Peyer's patch (tissue), 4 donors: ENCODE data around the gene B4GALT3. TPM values are rescaled to one million over a fixed set of nuclear protein-coding genes. Genes with fewer than 3 reads are reported as not detected.

Experiments
- DNase-seq, 3 donors: peaks; one replicate each; pipeline ENCODE4 v3.0.0-alpha.2; 2017 to 2019
- H3K27ac ChIP-seq, 4 donors: fragments of 200-600 bp; sonication (generic); one replicate each; pipeline ENCODE4 v1.5.1; 2016 to 2019
- H3K27me3 ChIP-seq, 2 donors: fragments of 200-600 bp; sonication (generic); one replicate each; pipeline ENCODE4 v1.5.1; 2019
- H3K36me3 ChIP-seq, 3 donors: fragments of 200-600 bp; sonication (generic); one replicate each; pipeline ENCODE4 v1.5.1; 2016 to 2019
- H3K4me1 ChIP-seq, 4 donors: fragments of 200-600 bp; sonication (generic); one replicate each; pipeline ENCODE4 v1.5.1; 2016 to 2019
- H3K4me3 ChIP-seq, 4 donors: fragments of 200-600 bp; sonication (generic); 1 replicate in 3 of 4; 2 replicates in 1 of 4; pipeline ENCODE4 v1.5.1; 2016 to 2019; ENCODE audit warnings: mild to moderate bottlenecking in 1 of 4
- H3K9me3 ChIP-seq, 4 donors: fragments of 200-600 bp; sonication (generic); one replicate each; pipeline ENCODE4 v1.5.1; 2016 to 2019; ENCODE audit warnings: mild to moderate bottlenecking in 1 of 4
- CTCF ChIP-seq, 6 experiments: fragments of 450-650 bp in 4 of 6; fragments of 200-600 bp in 2 of 6; sonication (generic) in 1 of 6; IDR thresholded peaks; one replicate each; pipeline ENCODE4 v1.5.1; 2017 to 2019; ENCODE audit warnings: antibody characterized with exemption in 6 of 6, mild to moderate bottlenecking in 3 of 6, moderate library complexity in 1 of 6
- POLR2A ChIP-seq, 2 donors: fragments of 450-650 bp; IDR thresholded peaks; one replicate each; pipeline ENCODE4 v1.5.1; 2017; ENCODE audit warnings: antibody characterized with exemption in 2 of 2, mild to moderate bottlenecking in 2 of 2, moderate library complexity in 2 of 2
- total RNA-seq, 4 donors: library from RNA; depleted of rRNA; stranded (reverse); fragments of >200 nt; gene quantifications; one replicate each; pipeline ENCODE4 v1.1.0, GENCODE V29; 2016

Gene B4GALT3
- total RNA-seq, 4 donors from 2014 or later: 25.2 to 34.1 (median 29.4) TPM

- H3K9me3 ChIP-seq: no peaks in the 10 kb centered on the region
- peak overlapping the region in 1 of 4 donors; percentile 47 for H3K27ac ChIP-seq
- peaks cover 3 to 26% (median 8%) of the 10 kb centered on the region in 4 donors for H3K4me1 ChIP-seq
- no peak overlapping the region for H3K4me3 ChIP-seq
- H3K36me3 ChIP-seq: peaks cover 0 to 59% (median 0%) of the 10 kb centered on the region in 3 donors
- TF ChIP-seq POLR2A (IDR thresholded peaks at IDR 0.05): no peak
- no peak for DNase-seq
- no peaks in the 10 kb centered on the region for H3K27me3 ChIP-seq
These were observed 4.4 kb downstream of the B4GALT3 start for GRCh38 chr1:161172776-161173376.

GRCh38 chr1:161172349-161172748 is 5.0 kb downstream of the B4GALT3 start:
- Histone ChIP-seq H3K9me3 (no peaks in the 10 kb centered on the region), H3K36me3 (peaks cover 0 to 59% (median 0%) of the 10 kb centered on the region in 3 donors), H3K4me1 (peaks cover 3 to 29% (median 8%) of the 10 kb centered on the region in 4 donors), H3K27ac (peak overlapping the region in 1 of 4 donors; percentile 47), H3K4me3 (no peak overlapping the region), H3K27me3 (no peaks in the 10 kb centered on the region)
- no peak for TF ChIP-seq CTCF (IDR thresholded peaks at IDR 0.05)
- no peak for TF ChIP-seq POLR2A (IDR thresholded peaks at IDR 0.05)
- DNase-seq: no peak

DNA sequence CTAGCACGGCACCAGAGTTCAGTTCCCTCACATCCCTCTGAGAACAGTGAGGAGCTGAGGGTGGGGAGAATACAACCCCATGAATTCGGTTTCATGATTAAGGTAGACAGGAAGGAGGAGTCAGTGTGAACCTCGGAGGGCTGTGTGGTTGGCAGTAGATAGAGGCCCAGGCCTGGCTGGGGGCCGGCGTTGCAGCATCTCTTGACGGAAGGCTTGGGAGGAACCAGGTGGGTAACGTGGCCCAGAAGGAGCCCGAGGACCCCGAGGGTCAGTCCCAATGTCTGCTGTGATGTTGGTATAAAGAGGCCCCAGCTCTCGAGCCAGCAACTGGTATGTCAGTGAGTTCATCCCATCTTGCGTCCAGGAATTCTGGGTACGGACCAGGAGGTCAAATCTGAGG is 5.6 kb downstream of the B4GALT3 start:
- Histone ChIP-seq H3K4me3 (no peak overlapping the region), H3K9me3 (no peaks in the 10 kb centered on the region), H3K4me1 (peaks cover 3 to 35% (median 8%) of the 10 kb centered on the region in 4 donors), H3K27me3 (no peaks in the 10 kb centered on the region), H3K36me3 (peaks cover 0 to 59% (median 0%) of the 10 kb centered on the region in 3 donors), H3K27ac (no peak overlapping the region)
- no peak for DNase-seq
- TF ChIP-seq POLR2A (IDR thresholded peaks at IDR 0.05) (no peak), CTCF (IDR thresholded peaks at IDR 0.05) (no peak)

DNA sequence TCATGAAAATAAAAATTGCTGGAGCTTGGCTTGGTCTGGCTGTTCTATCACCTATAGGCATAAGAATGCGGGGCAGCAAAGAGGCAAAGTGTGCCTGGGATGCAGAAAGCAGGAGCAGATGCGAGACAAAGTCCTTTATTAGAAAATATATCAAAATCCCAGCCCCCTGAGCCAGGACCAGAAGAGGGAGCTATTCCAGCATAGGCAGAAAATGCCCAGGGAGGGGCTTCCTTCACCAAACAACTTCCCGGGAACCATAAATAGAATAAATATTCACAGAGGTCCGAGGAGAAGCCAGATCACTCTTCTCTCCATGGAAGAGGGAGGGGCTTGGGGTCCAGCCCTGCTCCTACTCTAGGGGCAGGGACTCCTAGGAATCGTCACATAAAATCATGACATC is 6.1 kb downstream of the B4GALT3 start:
- Histone ChIP-seq H3K27me3 (no peaks in the 10 kb centered on the region), H3K36me3 (peaks cover 0 to 59% (median 0%) of the 10 kb centered on the region in 3 donors), H3K27ac (no peak overlapping the region), H3K4me1 (peaks cover 1 to 31% (median 4%) of the 10 kb centered on the region in 4 donors), H3K4me3 (no peak overlapping the region), H3K9me3 (no peaks in the 10 kb centered on the region)
- no peak for DNase-seq
- no peak for TF ChIP-seq CTCF (IDR thresholded peaks at IDR 0.05)
- TF ChIP-seq POLR2A (IDR thresholded peaks at IDR 0.05): no peak

DNA sequence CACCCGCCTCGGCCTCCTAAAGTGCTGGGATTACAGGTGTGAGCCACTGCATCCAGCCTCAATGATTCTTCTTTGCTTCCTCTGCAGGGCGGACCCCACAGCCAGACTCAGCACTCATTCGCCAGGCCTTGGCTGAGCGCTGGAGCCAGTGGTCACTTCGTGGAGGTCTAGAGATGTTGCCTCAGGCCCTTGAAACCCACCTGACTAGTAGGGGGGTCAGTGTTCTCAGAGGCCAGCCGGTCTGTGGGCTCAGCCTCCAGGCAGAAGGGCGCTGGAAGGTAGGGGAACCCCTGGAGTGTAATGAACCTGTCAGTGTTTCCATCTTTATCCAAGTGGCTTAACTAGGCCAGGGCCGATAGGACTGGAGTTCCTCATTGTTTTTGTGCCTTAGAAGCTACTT is 8.4 kb downstream of the B4GALT3 start:
- no peaks in the 10 kb centered on the region for H3K27me3 ChIP-seq
- peaks cover 0 to 32% (median 5%) of the 10 kb centered on the region in 4 donors for H3K4me1 ChIP-seq
- no peak for DNase-seq
- H3K27ac ChIP-seq: no peak overlapping the region
- peaks cover 0 to 53% (median 0%) of the 10 kb centered on the region in 3 donors for H3K36me3 ChIP-seq
- H3K9me3 ChIP-seq: no peaks in the 10 kb centered on the region
- H3K4me3 ChIP-seq: no peak overlapping the region
- TF ChIP-seq CTCF (IDR thresholded peaks at IDR 0.05) (no peak), POLR2A (IDR thresholded peaks at IDR 0.05) (no peak)

GRCh38 chr1:161166669-161167548 is 10.4 kb downstream of the B4GALT3 start:
- TF ChIP-seq POLR2A (IDR thresholded peaks at IDR 0.05): no peak
- TF ChIP-seq CTCF (IDR thresholded peaks at IDR 0.05): no peak
- peaks cover 0 to 30% (median 5%) of the 10 kb centered on the region in 4 donors for H3K4me1 ChIP-seq
- H3K36me3 ChIP-seq: peaks cover 0 to 53% (median 0%) of the 10 kb centered on the region in 3 donors
- no peaks in the 10 kb centered on the region for H3K9me3 ChIP-seq
- peak overlapping the region; percentile 66 to 84 (median 74) for H3K4me3 ChIP-seq
- DNase-seq: no peak
- peak overlapping the region; percentile 70 to 89 (median 85) for H3K27ac ChIP-seq
- no peaks in the 10 kb centered on the region for H3K27me3 ChIP-seq
